ENCODE results near the gene PRKAG1. TPM values are rescaled to one million over a fixed set of nuclear protein-coding genes. Genes with fewer than 3 reads are reported as not detected.

Gene PRKAG1
- total RNA-seq, 1 donor from 2014 or later = 65.7 TPM

- H3K4me1 Mint-ChIP-seq (ENCODE audit: low read depth) = peaks cover 41% of the 10 kb centered on the region
- intact Hi-C loops (cut with micrococcal nuclease) = loop anchor here (1.0 to 5.0 kb wide), 2 partner anchors 38 to 204 kb away; partner anchors contain the start of genes DDX23 and PRKAG1
- DNase-seq (ENCODE audit: low spot score) = peak; percentile 50
- peaks cover 64% of the 10 kb centered on the region for H3K36me3 Mint-ChIP-seq (ENCODE audit: low read depth)
- peak overlapping the region; percentile 61 for H3K27ac Mint-ChIP-seq
- peak overlapping the region; percentile 92 for H3K4me3 Mint-ChIP-seq (ENCODE audit: low read depth)
- no peaks in the 10 kb centered on the region for H3K27me3 Mint-ChIP-seq (ENCODE audit: low read depth)
- H3K9me3 Mint-ChIP-seq = no peaks in the 10 kb centered on the region
Observed at GRCh38 chr12:49055978-49056754, 37.6 kb upstream of the PRKAG1 start.

- intact Hi-C loops (cut with micrococcal nuclease) = loop anchor here (5.0 kb wide), 1 partner anchor 203 kb away; the partner anchor contains the start of gene DDX23
- no peak for DNase-seq (ENCODE audit: low spot score)
- no peaks in the 10 kb centered on the region for H3K27me3 Mint-ChIP-seq (ENCODE audit: low read depth)
- H3K9me3 Mint-ChIP-seq = no peaks in the 10 kb centered on the region
- H3K27ac Mint-ChIP-seq = peak overlapping the region; percentile 10
- peaks cover 40% of the 10 kb centered on the region for H3K4me1 Mint-ChIP-seq (ENCODE audit: low read depth)
- H3K4me3 Mint-ChIP-seq (ENCODE audit: low read depth) = no peak overlapping the region
- H3K36me3 Mint-ChIP-seq (ENCODE audit: low read depth) = peaks cover 72% of the 10 kb centered on the region
Observed at GRCh38 chr12:49055092-49055491, 36.5 kb upstream of the PRKAG1 start.

GRCh38 chr12:49054524-49054923, 35.9 kb upstream of the PRKAG1 start:
- H3K4me1 Mint-ChIP-seq (ENCODE audit: low read depth) = peaks cover 40% of the 10 kb centered on the region

GRCh38 chr12:49054096-49054495, 35.5 kb upstream of the PRKAG1 start:
- peaks cover 39% of the 10 kb centered on the region for H3K4me1 Mint-ChIP-seq (ENCODE audit: low read depth)
- H3K4me3 Mint-ChIP-seq (ENCODE audit: low read depth) = no peak overlapping the region
- no peaks in the 10 kb centered on the region for H3K9me3 Mint-ChIP-seq
- no peak overlapping the region for H3K27ac Mint-ChIP-seq
- no peaks in the 10 kb centered on the region for H3K27me3 Mint-ChIP-seq (ENCODE audit: low read depth)
- DNase-seq (ENCODE audit: low spot score) = no peak
- intact Hi-C loops (cut with micrococcal nuclease) = no loop called here
- peaks cover 74% of the 10 kb centered on the region for H3K36me3 Mint-ChIP-seq (ENCODE audit: low read depth)

More at GRCh38 chr12:49054524-49054923, 35.9 kb upstream of the PRKAG1 start:
- peaks cover 76% of the 10 kb centered on the region for H3K36me3 Mint-ChIP-seq (ENCODE audit: low read depth)
- DNase-seq (ENCODE audit: low spot score) = no peak
- no peaks in the 10 kb centered on the region for H3K27me3 Mint-ChIP-seq (ENCODE audit: low read depth)
- no peak overlapping the region for H3K27ac Mint-ChIP-seq
- H3K9me3 Mint-ChIP-seq = no peaks in the 10 kb centered on the region
- H3K4me3 Mint-ChIP-seq (ENCODE audit: low read depth) = no peak overlapping the region
- intact Hi-C loops (cut with micrococcal nuclease) = no loop called here

- no peak overlapping the region for H3K27ac Mint-ChIP-seq
- H3K27me3 Mint-ChIP-seq (ENCODE audit: low read depth) = no peaks in the 10 kb centered on the region
- H3K4me3 Mint-ChIP-seq (ENCODE audit: low read depth) = no peak overlapping the region
- no peak for DNase-seq (ENCODE audit: low spot score)
- no peaks in the 10 kb centered on the region for H3K9me3 Mint-ChIP-seq
- H3K4me1 Mint-ChIP-seq (ENCODE audit: low read depth) = peaks cover 29% of the 10 kb centered on the region
- intact Hi-C loops (cut with micrococcal nuclease) = no loop called here
- peaks cover 79% of the 10 kb centered on the region for H3K36me3 Mint-ChIP-seq (ENCODE audit: low read depth)
Observed at GRCh38 chr12:49052451-49053208, 34.1 kb upstream of the PRKAG1 start.

GRCh38 chr12:49051777-49052438, 33.3 kb upstream of the PRKAG1 start:
- DNase-seq (ENCODE audit: low spot score) = no peak
- H3K27me3 Mint-ChIP-seq (ENCODE audit: low read depth) = no peaks in the 10 kb centered on the region
- no peak overlapping the region for H3K4me3 Mint-ChIP-seq (ENCODE audit: low read depth)
- intact Hi-C loops (cut with micrococcal nuclease) = no loop called here
- peaks cover 22% of the 10 kb centered on the region for H3K4me1 Mint-ChIP-seq (ENCODE audit: low read depth)
- H3K9me3 Mint-ChIP-seq = no peaks in the 10 kb centered on the region
- peaks cover 81% of the 10 kb centered on the region for H3K36me3 Mint-ChIP-seq (ENCODE audit: low read depth)
- H3K27ac Mint-ChIP-seq = no peak overlapping the region

- no peak for DNase-seq (ENCODE audit: low spot score)
- no peak overlapping the region for H3K27ac Mint-ChIP-seq
- H3K36me3 Mint-ChIP-seq (ENCODE audit: low read depth) = peaks cover 86% of the 10 kb centered on the region
- intact Hi-C loops (cut with micrococcal nuclease) = no loop called here
- H3K9me3 Mint-ChIP-seq = no peaks in the 10 kb centered on the region
- no peak overlapping the region for H3K4me3 Mint-ChIP-seq (ENCODE audit: low read depth)
- H3K4me1 Mint-ChIP-seq (ENCODE audit: low read depth) = peaks cover 16% of the 10 kb centered on the region
- H3K27me3 Mint-ChIP-seq (ENCODE audit: low read depth) = no peaks in the 10 kb centered on the region
Observed at GRCh38 chr12:49051373-49051764, 32.8 kb upstream of the PRKAG1 start.

- Mint-ChIP-seq H3K27me3 (ENCODE audit: low read depth) (no peaks in the 10 kb centered on the region), H3K9me3 (no peaks in the 10 kb centered on the region), H3K27ac (no peak overlapping the region), H3K4me1 (ENCODE audit: low read depth) (peaks cover 10% of the 10 kb centered on the region), H3K4me3 (ENCODE audit: low read depth) (no peak overlapping the region), H3K36me3 (ENCODE audit: low read depth) (peaks cover 90% of the 10 kb centered on the region)
- no peak for DNase-seq (ENCODE audit: low spot score)
- intact Hi-C loops (cut with micrococcal nuclease) = no loop called here
Observed at GRCh38 chr12:49050507-49051372, 32.2 kb upstream of the PRKAG1 start.

- Mint-ChIP-seq H3K9me3 (no peaks in the 10 kb centered on the region), H3K4me3 (ENCODE audit: low read depth) (no peak overlapping the region), H3K27ac (no peak overlapping the region), H3K27me3 (ENCODE audit: low read depth) (no peaks in the 10 kb centered on the region), H3K36me3 (ENCODE audit: low read depth) (peaks cover 89% of the 10 kb centered on the region), H3K4me1 (ENCODE audit: low read depth) (peaks cover 1% of the 10 kb centered on the region)
- no peak for DNase-seq (ENCODE audit: low spot score)
- intact Hi-C loops (cut with micrococcal nuclease) = no loop called here
Observed at GRCh38 chr12:49049566-49050224, 31.1 kb upstream of the PRKAG1 start.

GRCh38 chr12:49048953-49049352, 30.4 kb upstream of the PRKAG1 start:
- Mint-ChIP-seq H3K4me1 (ENCODE audit: low read depth) (no peaks in the 10 kb centered on the region), H3K4me3 (ENCODE audit: low read depth) (no peak overlapping the region), H3K9me3 (no peaks in the 10 kb centered on the region), H3K27me3 (ENCODE audit: low read depth) (no peaks in the 10 kb centered on the region), H3K27ac (no peak overlapping the region), H3K36me3 (ENCODE audit: low read depth) (peaks cover 90% of the 10 kb centered on the region)
- intact Hi-C loops (cut with micrococcal nuclease) = no loop called here
- no peak for DNase-seq (ENCODE audit: low spot score)

- H3K4me3 Mint-ChIP-seq (ENCODE audit: low read depth) = no peak overlapping the region
- no peak for DNase-seq (ENCODE audit: low spot score)
- H3K27me3 Mint-ChIP-seq (ENCODE audit: low read depth) = no peaks in the 10 kb centered on the region
- H3K27ac Mint-ChIP-seq = no peak overlapping the region
- H3K9me3 Mint-ChIP-seq = no peaks in the 10 kb centered on the region
- intact Hi-C loops (cut with micrococcal nuclease) = no loop called here
- H3K4me1 Mint-ChIP-seq (ENCODE audit: low read depth) = no peaks in the 10 kb centered on the region
- H3K36me3 Mint-ChIP-seq (ENCODE audit: low read depth) = peaks cover 89% of the 10 kb centered on the region
Observed at GRCh38 chr12:49046129-49046895, 27.7 kb upstream of the PRKAG1 start.

Measured in activated T-helper 2 cell treated with anti-CD3 and anti-CD28 coated beads, Interferon-gamma antibody, Interleukin-2, Interleukin-4, amounts not matched to agents 10 μg/mL and 5 μg/mL and 100 μg/mL, durations not matched to agents 14 hours and 24 hours and 36 hours (primary cell).